HepG2 (cell line): ENCODE results near the gene HELZ2. TPM values are rescaled to one million over a fixed set of nuclear protein-coding genes. Genes with fewer than 3 reads are reported as not detected.

ENCODE experiments used
- ARID5B ChIP-seq: IDR thresholded peaks from 2 replicates; pipeline ENCODE4 v1.4.0; 2020; ENCODE audit warnings: mild to moderate bottlenecking, missing genetic modification reagents
- ASH2L ChIP-seq: fragments of 300-600, 200-600 bp; sonication (generic); IDR thresholded peaks from 2 replicates; pipeline ENCODE4 v1.7.0; 2017; ENCODE audit warnings: low read depth, mild to moderate bottlenecking, moderate library complexity, mixed read lengths, low read length; ENCODE audit not compliant: insufficient read length
- EED ChIP-seq: sonication (generic); formaldehyde crosslinking; IDR thresholded peaks from 2 replicates; pipeline ENCODE4 v1.5.0; 2020; ENCODE audit warnings: mild to moderate bottlenecking, missing genetic modification reagents
- PHF8 ChIP-seq: sonication (generic); formaldehyde crosslinking; IDR thresholded peaks from 2 replicates; pipeline ENCODE4 v1.5.0; 2020; ENCODE audit warnings: missing genetic modification reagents
- RAD21 ChIP-seq: fragments of 450-650 bp; formaldehyde crosslinking; IDR thresholded peaks from 2 replicates; pipeline ENCODE4 v1.5.0; 2020; ENCODE audit warnings: mild to moderate bottlenecking
- RBM22 ChIP-seq: fragments of 200-400 bp; formaldehyde crosslinking; optimal IDR thresholded peaks from 2 replicates; pipeline ENCODE3; 2017; ENCODE audit warnings: mild to moderate bottlenecking, low read length, moderate library complexity
- TFAP4 ChIP-seq: sonication (generic); IDR thresholded peaks from 2 replicates; pipeline ENCODE4 v1.6.1; 2016; ENCODE audit warnings: low read depth, borderline replicate concordance
- TRIM24 ChIP-seq: sonication (generic); formaldehyde crosslinking; IDR thresholded peaks from 2 replicates; pipeline ENCODE4 v1.8.0; 2022; ENCODE audit warnings: mild to moderate bottlenecking, missing genetic modification reagents
- XBP1 ChIP-seq: sonication (generic); formaldehyde crosslinking; IDR thresholded peaks from 2 replicates; pipeline ENCODE4 v1.5.0; 2020; ENCODE audit warnings: missing genetic modification reagents
- ZBTB20 ChIP-seq: sonication (generic); formaldehyde crosslinking; IDR thresholded peaks from 2 replicates; pipeline ENCODE4 v1.8.1; 2023; ENCODE audit warnings: missing genetic modification reagents, low read depth, mild to moderate bottlenecking, borderline replicate concordance
- ZFX ChIP-seq: sonication (generic); formaldehyde crosslinking; IDR thresholded peaks from 2 replicates; pipeline ENCODE4 v1.4.0; 2020; ENCODE audit warnings: mild to moderate bottlenecking, low read depth, missing genetic modification reagents, moderate library complexity
- ZGPAT ChIP-seq: IDR thresholded peaks from 2 replicates; pipeline ENCODE4 v1.6.1; 2016; ENCODE audit warnings: mild to moderate bottlenecking
- ZNF687 ChIP-seq: sonication (generic); formaldehyde crosslinking; IDR thresholded peaks from 2 replicates; pipeline ENCODE4 v1.5.1; 2020; ENCODE audit warnings: mild to moderate bottlenecking, missing genetic modification reagents, moderate library complexity
- polyA plus RNA-seq, 8 experiments: library from polyadenylated mRNA; depleted of rRNA in 3 of 8; stranded (reverse) in 7 of 8; unstranded in 1 of 8; fragments of >200 nt; fragmentation: Illumina TruSeq in 4 of 8; extraction: Trizol in 4 of 8; gene quantifications; 2 replicates each; pipeline versions ENCODE4 v1.2.1 to v1.2.3, GENCODE V29; 2011 to 2016; ENCODE audit warnings: low read depth in 4 of 8, missing spikeins in 1 of 8, mixed read lengths in 1 of 8; ENCODE audit not compliant: insufficient read depth in 1 of 8
- total RNA-seq, 5 experiments: library from RNA; depleted of rRNA; stranded (reverse); fragments of >200 nt; fragmentation: Illumina TruSeq; extraction: Trizol; gene quantifications; 2 replicates each; pipeline ENCODE4 v1.2.3, GENCODE V29; 2016; ENCODE audit warnings: low read depth in 1 of 5

Gene HELZ2
- total and polyA plus RNA-seq, 2 of the 13 experiments (the other 11 are each of a cell fraction or from before 2014, with no cell fraction given) = 9.6 to 10.1 TPM

GRCh38 chr20:63544241-63544957 is 29.6 kb downstream of the HELZ2 start (continued):
- TF ChIP-seq ZGPAT (CRISPR knock-in tag) = peak; percentile 42; the same call in 1 of the 2 replicates
- 0 out of 2 replicates have a peak, but pooled peaks have one; percentile 51 for TF ChIP-seq PHF8 (CRISPR knock-in tag)
- no peak for TF ChIP-seq RBM22
- peak; percentile 8; the same call in 1 of the 2 replicates for TF ChIP-seq RAD21
- peak; percentile 42 for TF ChIP-seq ASH2L
- TF ChIP-seq XBP1 (CRISPR knock-in tag) = no peak
- TF ChIP-seq ZBTB20 (CRISPR knock-in tag) = 0 out of 2 replicates have a peak, but pooled peaks have one; percentile 34
- peak; percentile 52 for TF ChIP-seq ARID5B (CRISPR knock-in tag)
- peak; percentile 76 for TF ChIP-seq ZNF687 (CRISPR knock-in tag)
- TF ChIP-seq TRIM24 = peak; percentile 59; the same call in 1 of the 2 replicates
- peak; percentile 47; the same call in 1 of the 2 replicates for TF ChIP-seq ZFX
- no peak for TF ChIP-seq EED (CRISPR knock-in tag)
- TF ChIP-seq TFAP4 = peak; percentile 44; the same call in 1 of the 2 replicates
